ELF-1 (cell line): Measurements from ENCODE around the gene ENTPD1.
"Not testable (repeated sequence)": the region's sequence is repeated elsewhere in the genome, so short reads cannot be mapped to it uniquely, and the experiment has no call there.

Experiments
- DNase-seq: peaks from one replicate; pipeline ENCODE4 v3.0.0-alpha.2; 2016; ENCODE audit warnings: low read depth, low spot score

Gene ENTPD1

DNA sequence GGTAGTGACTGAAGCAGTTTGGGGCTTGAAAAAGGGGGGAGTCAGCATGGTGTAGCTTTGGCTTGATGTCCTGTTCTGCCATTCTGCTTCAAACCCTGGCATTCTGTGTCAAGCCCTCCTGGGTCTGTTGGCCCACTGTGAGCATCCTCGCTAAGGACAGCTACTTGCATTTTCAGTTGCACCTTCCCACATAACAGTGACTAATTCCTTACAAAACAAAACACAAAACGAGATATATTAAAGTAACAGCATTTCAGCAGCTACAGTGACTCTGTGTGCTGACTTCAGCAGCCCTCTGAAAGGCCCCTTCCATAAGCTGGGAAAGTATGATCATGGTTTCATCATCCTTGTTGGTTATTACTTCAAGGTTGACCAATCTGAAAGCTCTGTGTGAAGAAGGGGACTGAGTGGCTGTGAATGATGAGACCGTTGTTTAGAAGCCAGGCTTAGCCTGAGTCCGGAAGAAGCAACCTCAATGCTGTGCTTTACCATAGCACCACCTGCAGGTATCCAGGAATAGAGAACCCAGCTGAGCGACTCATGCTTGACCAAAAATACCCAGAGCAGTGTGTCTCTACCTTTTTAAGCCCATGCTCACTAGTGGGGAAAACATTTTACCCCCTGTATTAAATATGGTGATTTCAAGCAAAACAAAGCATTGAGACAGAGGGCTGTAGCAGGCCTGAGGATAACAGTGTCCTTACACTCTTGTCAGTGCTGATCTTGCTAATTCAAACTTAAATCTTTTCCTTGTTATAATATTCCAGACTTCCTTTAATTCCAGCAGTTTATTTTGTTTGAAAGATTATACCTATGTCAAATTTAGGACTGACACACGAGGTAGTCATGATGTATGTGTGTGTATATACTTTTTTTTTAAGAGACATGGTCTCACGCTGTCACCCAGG is 109.2 kb downstream of the ENTPD1 start:
- DNase-seq, result peak; percentile 45

GRCh38 chr10:95865814-95866466 is 110.0 kb downstream of the ENTPD1 start:
- no peak for DNase-seq

GRCh38 chr10:95866467-95866842 is 110.5 kb downstream of the ENTPD1 start:
- no peak for DNase-seq

DNA sequence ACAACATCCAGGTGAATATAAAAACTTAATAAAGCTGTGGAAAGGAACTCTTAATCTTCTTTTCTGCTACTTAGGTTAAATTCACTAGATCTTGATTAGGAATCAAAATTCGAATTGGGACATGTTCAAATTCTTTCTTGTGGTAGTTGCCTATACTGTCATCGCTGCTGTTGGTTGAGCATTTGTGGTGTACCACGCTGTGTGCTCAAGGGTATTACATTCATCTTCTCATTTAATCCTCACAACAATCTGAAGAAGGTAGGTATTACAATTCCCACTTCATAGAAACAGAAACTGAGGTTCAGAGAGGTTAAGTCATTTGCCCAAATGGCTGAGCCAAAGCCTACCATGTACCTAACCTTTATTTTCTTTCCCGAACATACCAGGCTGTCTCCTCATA is 111.9 kb downstream of the ENTPD1 start:
- DNase-seq, result no peak

GRCh38 chr10:95872158-95872711 is 116.3 kb downstream of the ENTPD1 start:
- no peak for DNase-seq

DNA sequence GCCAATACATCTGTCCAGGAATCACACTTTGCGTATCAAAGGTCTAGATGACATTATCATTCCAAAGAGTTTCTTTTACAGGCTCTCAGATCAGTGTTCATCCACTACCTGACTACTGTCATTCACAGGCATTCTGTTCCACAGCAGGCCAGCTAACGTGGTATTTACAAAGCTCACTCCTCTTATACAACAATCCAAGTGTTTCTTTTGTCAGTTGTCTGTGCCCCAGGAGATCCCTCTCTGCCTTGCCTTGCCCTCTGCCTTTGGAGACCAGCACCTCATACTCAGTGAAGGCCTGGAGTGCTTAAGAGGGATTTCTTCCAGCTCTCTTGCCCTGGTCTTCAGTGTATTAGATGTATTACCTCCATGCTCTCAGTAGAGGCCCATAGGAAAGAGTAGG is 117.2 kb downstream of the ENTPD1 start:
- no peak for DNase-seq

DNA sequence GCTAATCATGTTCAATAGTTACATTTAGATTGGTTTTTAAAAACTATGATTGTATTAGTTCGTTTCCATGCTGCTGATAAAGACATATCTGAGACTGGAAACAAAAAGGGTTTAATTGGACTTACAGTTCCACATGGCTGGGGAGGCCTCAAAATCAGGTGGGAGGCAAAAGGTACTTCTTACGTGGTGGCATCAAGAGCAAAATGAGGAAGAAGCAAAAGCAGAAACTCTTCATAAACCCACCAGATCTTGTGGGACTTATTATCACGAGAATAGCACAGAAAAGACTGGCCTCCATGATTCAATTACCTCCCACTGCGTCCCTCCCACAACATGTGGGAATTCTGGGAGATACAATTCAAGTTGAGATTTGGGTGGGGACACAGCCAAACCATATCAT is 117.7 kb downstream of the ENTPD1 start:
- no peak for DNase-seq

GRCh38 chr10:95874783-95875182 is 118.8 kb downstream of the ENTPD1 start:
- not testable (repeated sequence) for DNase-seq

GRCh38 chr10:95876756-95877155 is 120.8 kb downstream of the ENTPD1 start:
- no peak for DNase-seq

- no peak for DNase-seq
These were observed 121.9 kb downstream of the ENTPD1 start for GRCh38 chr10:95877881-95878280.

- DNase-seq, result no peak
These were observed 124.7 kb downstream of the ENTPD1 start for GRCh38 chr10:95880704-95881103.

DNA sequence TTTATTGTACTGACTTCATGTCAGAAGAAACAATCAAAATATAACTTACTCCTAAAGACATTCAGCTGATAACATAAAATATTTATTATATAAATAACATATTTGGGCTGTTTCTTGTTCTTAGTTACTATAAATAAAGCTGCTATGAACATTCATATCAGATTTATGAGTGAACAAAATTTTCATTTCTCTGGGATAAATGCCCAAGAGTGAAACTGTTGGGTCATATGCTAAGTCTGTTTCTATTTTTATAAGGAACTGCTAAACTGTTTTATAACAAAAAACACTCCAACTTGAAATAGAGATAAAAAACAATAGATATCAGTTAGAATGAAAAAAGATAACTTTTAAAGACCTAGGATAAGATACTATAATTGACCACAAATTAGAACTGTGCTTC is 125.4 kb downstream of the ENTPD1 start:
- DNase-seq, result no peak

DNA sequence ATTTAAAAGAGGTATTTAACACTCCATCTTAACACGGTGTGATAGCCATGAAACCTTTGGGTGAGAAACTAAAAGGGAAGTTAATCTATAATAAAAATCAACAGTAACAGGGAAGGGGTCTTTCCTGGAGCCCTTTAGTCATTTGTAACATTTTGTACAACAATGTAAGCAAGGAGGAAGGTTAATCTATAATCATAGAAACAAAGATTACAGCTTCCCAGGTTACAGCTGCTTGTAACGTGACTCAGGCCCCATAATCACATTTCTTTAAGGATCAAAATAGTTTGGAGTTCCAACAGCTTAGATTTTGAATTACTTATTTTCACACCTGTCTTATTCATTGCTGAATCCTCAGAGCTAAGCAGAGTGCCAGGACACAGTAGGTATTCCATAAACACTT is 133.9 kb downstream of the ENTPD1 start:
- no peak for DNase-seq

GRCh38 chr10:95896071-95896850 is 140.3 kb downstream of the ENTPD1 start:
- DNase-seq, result peak; percentile 44

DNA sequence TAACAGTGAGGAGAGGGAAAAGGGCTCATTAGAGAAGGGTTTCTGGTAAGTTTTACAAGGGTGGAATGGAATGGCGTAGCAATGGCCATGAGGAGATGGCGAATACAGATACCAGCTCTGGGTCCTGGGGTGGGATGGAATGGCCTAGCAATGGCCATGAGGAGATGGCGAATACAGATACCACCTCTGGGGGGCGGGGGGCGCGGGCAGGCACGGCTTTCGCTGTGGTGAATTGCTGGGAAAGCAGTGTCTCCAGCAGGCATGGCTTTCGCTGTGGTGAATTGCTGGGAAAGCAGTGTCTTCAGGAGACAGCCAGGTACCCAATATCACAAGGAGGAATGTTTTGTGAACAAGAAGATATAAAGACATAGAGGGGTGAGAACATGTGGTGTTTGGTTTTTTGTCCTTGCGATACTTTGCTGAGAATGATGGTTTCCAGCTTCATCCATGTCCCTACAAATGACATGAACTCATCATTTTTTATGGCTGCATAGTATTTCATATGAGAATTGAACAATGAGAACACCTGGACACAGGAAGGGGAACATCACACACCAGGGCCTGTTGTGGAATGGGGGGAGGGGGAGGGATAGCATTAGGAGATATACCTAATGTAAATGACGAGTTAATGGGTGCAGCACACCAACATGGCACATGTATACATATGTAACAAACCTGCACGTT is 150.1 kb downstream of the ENTPD1 start:
- not testable (repeated sequence) for DNase-seq

DNA sequence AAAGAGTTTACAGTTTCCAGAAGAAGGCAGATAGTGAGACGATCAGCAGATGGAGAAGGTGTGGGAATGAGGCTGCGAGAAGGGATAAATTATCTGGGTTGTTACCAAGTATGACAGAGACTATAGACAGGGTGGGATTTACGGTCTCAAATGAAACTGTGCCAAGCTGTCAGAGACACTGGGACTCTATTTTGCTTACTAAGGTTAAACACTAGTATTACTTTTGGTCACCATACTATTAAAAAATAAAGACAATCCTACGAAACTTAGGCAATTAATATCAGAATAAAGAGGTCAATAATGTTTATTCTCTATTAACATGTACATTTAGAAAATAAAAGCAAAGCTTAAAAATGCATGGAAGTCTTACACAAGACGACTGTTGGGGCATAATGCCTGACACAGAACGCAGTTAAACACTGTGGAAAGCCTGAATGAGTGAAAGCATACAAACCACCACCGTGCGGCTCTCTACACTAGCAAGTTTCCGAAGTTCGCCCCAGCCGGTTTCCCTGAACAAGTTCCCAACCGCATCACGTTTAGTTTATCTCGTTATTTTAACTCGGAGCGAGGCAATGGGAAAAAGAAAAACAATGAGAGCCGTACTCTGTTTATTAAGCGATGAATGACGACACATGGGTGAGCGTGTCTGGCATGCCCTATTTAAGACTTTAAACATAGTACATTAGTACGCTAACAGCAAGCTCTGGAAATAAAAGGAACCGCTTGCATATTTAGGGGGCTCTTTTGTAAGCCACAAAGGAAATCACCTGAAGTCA is 150.9 kb downstream of the ENTPD1 start:
- peak; percentile 38 for DNase-seq

GRCh38 chr10:95907456-95908253 is 151.7 kb downstream of the ENTPD1 start, which contains the start of gene CC2D2B:
Gene CC2D2B (plus strand): TSS chr10:95907975. CDS start chr10:95911324, 3,349 bp downstream.
- DNase-seq, result peak; percentile 94

- DNase-seq, result no peak
These were observed 152.5 kb downstream of the ENTPD1 start for GRCh38 chr10:95908450-95908849.

DNA sequence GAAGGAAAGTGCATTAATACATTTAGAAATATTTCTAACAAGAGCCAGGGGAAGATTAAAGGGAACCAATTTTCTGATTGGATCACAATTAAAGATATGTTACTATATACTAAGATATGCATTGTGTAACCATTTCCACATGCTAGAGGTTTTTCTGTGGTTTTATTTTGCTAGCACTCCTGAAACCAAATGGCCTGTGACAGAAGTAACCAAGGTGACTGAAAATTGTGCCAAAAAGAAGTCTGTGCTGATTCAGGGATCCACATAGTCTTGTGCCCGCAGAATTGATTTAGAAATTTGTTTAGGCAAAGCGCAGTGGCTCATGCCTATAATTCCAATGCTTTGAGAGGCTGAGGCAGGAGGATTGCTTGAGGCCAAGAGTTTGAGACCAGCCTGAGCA is 153.6 kb downstream of the ENTPD1 start:
- no peak for DNase-seq

DNA sequence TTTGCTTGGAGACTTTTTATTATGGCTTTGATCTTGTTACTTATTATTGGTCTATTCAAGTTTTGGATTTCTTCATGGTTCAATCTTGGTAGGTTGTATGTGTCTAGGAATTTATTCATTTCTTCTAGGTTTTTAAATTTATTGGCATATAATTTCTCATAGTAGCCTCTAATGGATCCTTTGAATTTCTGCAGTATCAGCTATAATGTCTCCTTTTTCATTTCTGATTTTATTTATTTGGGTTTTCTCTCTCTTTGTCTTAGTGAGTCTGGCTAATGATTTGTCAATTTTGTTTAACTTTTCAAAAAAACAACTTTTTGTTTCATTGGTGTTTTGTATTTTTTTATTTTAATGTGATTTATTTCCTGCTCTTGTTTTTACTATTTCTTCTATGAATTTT is 160.1 kb downstream of the ENTPD1 start:
- DNase-seq, result not testable (repeated sequence)
